Measurements from ENCODE around the gene CELA2A. TPM values are rescaled to one million over a fixed set of nuclear protein-coding genes. Genes with fewer than 3 reads are reported as not detected.
A peak's percentile ranks its signal among the peaks of the same experiment; 100 is the strongest.
"Not testable (repeated sequence)": the region's sequence is repeated elsewhere in the genome, so short reads cannot be mapped to it uniquely, and the experiment has no call there.

The CELA2A gene
- total RNA-seq, 1 donor from 2014 or later: not detected

- DNase-seq (ENCODE audit: low spot score): no peak
Observed at GRCh38 chr1:15468145-15468544, 11.6 kb downstream of the CELA2A start.

GRCh38 chr1:15469361-15469760 lies 12.8 kb downstream of the CELA2A start:
- DNase-seq (ENCODE audit: low spot score): no peak

- DNase-seq (ENCODE audit: low spot score): not testable (repeated sequence)
Observed at GRCh38 chr1:15469821-15470448, 13.4 kb downstream of the CELA2A start.

GRCh38 chr1:15471067-15471466 lies 14.5 kb downstream of the CELA2A start:
- not testable (repeated sequence) for DNase-seq (ENCODE audit: low spot score)

- not testable (repeated sequence) for DNase-seq (ENCODE audit: low spot score)
Observed at GRCh38 chr1:15471723-15472122, 15.2 kb downstream of the CELA2A start.

- DNase-seq (ENCODE audit: low spot score): no peak
Observed at GRCh38 chr1:15472587-15472986, 16.1 kb downstream of the CELA2A start.

- DNase-seq (ENCODE audit: low spot score): peak; percentile 82
Observed at GRCh38 chr1:15475752-15476314, 19.3 kb downstream of the CELA2A start, which contains the start of gene CELA2B. TSS of gene CELA2B (plus strand) at chr1:15476104. CDS start at chr1:15476126, 22 bp downstream.

- DNase-seq (ENCODE audit: low spot score): no peak
Observed at GRCh38 chr1:15476927-15477326, 20.4 kb downstream of the CELA2A start.

- DNase-seq (ENCODE audit: low spot score): no peak
Observed at GRCh38 chr1:15477646-15478212, 21.2 kb downstream of the CELA2A start.

GRCh38 chr1:15479654-15480347 lies 23.3 kb downstream of the CELA2A start:
- DNase-seq (ENCODE audit: low spot score): no peak

- DNase-seq (ENCODE audit: low spot score): not testable (repeated sequence)
Observed at GRCh38 chr1:15482455-15482854, 25.9 kb downstream of the CELA2A start.

GRCh38 chr1:15482983-15483543 lies 26.5 kb downstream of the CELA2A start:
- DNase-seq (ENCODE audit: low spot score): not testable (repeated sequence)

GRCh38 chr1:15483971-15484370 lies 27.4 kb downstream of the CELA2A start:
- no peak for DNase-seq (ENCODE audit: low spot score)

GRCh38 chr1:15484443-15484842 lies 27.9 kb downstream of the CELA2A start:
- DNase-seq (ENCODE audit: low spot score): not testable (repeated sequence)

GRCh38 chr1:15485636-15486035 lies 29.1 kb downstream of the CELA2A start:
- no peak for DNase-seq (ENCODE audit: low spot score)

- not testable (repeated sequence) for DNase-seq (ENCODE audit: low spot score)
Observed at GRCh38 chr1:15486844-15487610, 30.5 kb downstream of the CELA2A start.

- no peak for DNase-seq (ENCODE audit: low spot score)
Observed at GRCh38 chr1:15488371-15488770, 31.8 kb downstream of the CELA2A start.

GRCh38 chr1:15489052-15489736 lies 32.7 kb downstream of the CELA2A start:
- no peak for DNase-seq (ENCODE audit: low spot score)

- not testable (repeated sequence) for DNase-seq (ENCODE audit: low spot score)
Observed at GRCh38 chr1:15491010-15491409, 34.5 kb downstream of the CELA2A start.

- DNase-seq (ENCODE audit: low spot score): peak; percentile 60
Observed at GRCh38 chr1:15492596-15492995, 36.1 kb downstream of the CELA2A start.
